PC-9 (cell line): ENCODE data around the gene RIPOR3. TPM values are rescaled to one million over a fixed set of nuclear protein-coding genes. Genes with fewer than 3 reads are reported as not detected.

Experiments
- BruUV-seq: library from RNA; stranded (reverse); fragments of 400-500 nt; replicated peaks from 2 replicates; lab custom pipeline; 2021; lab: Mats Ljungman, UMichigan
- CTCF ChIA-PET: fragments of 300-600 bp; sonication (Branson Sonifier 250); formaldehyde crosslinking; loops from one replicate; lab custom pipeline; 2022; ENCODE audit warnings: antibody characterized with exemption; lab: Charles Lee
- POLR2A ChIA-PET: fragments of 300-600 bp; sonication (Branson Sonifier 250); formaldehyde crosslinking; loops from one replicate; lab custom pipeline; 2022; ENCODE audit warnings: antibody characterized with exemption; ENCODE audit not compliant: unreplicated experiment; lab: Charles Lee
- DNase-seq, 2 experiments: peaks; one replicate each; pipeline versions ENCODE4 v3.0.0 to v3.0.0-alpha.2; 2015 to 2022; ENCODE audit warnings: mixed read lengths in 1 of 2
- H2AFZ ChIP-seq: fragments of 200-600 bp; sonication (generic); 2 replicates; pipeline ENCODE4 v1.8.1; 2017; ENCODE audit warnings: antibody characterized with exemption
- H3F3A ChIP-seq: fragments of 200-600 bp; sonication (generic); 2 replicates; pipeline ENCODE4 v1.8.1; 2017; ENCODE audit warnings: antibody characterized with exemption, mild to moderate bottlenecking, low read depth; ENCODE audit not compliant: insufficient read depth
- H3K27ac ChIP-seq: fragments of 200-600 bp; sonication (generic); 2 replicates; pipeline ENCODE4 v1.6.1; 2016; ENCODE audit warnings: mixed run types
- H3K27me3 ChIP-seq: fragments of 200-600 bp; sonication (generic); 2 replicates; pipeline ENCODE4 v1.6.1; 2016; ENCODE audit warnings: low read depth, mixed run types; ENCODE audit not compliant: insufficient read depth
- H3K36me3 ChIP-seq: fragments of 200-600 bp; sonication (generic); 2 replicates; pipeline ENCODE4 v1.6.1; 2016; ENCODE audit warnings: low read depth, mixed run types
- H3K4me1 ChIP-seq: fragments of 200-600 bp; sonication (generic); replicated peaks from 2 replicates; pipeline ENCODE4 v1.6.1; 2016; ENCODE audit warnings: mixed run types; ENCODE audit not compliant: insufficient read depth
- H3K4me2 ChIP-seq: fragments of 200-600 bp; sonication (generic); 2 replicates; pipeline ENCODE4 v1.6.1; 2017; ENCODE audit warnings: mixed run types
- H3K4me3 ChIP-seq: fragments of 200-600 bp; sonication (generic); 2 replicates; pipeline ENCODE4 v1.6.1; 2016; ENCODE audit warnings: mixed run types
- H3K79me2 ChIP-seq: fragments of 200-600 bp; sonication (generic); 2 replicates; pipeline ENCODE4 v1.6.1; 2017; ENCODE audit warnings: low read depth, mixed run types
- H3K9me2 ChIP-seq: fragments of 200-600 bp; sonication (generic); 2 replicates; pipeline ENCODE4 v1.8.1; 2017; ENCODE audit warnings: mild to moderate bottlenecking; ENCODE audit not compliant: insufficient read depth
- H3K9me3 ChIP-seq: fragments of 200-600 bp; sonication (generic); 2 replicates; pipeline ENCODE4 v1.8.1; 2016; ENCODE audit warnings: low read depth; ENCODE audit not compliant: insufficient read depth
- H4K20me1 ChIP-seq: fragments of 200-600 bp; sonication (generic); 2 replicates; pipeline ENCODE4 v1.8.1; 2017; ENCODE audit not compliant: insufficient read depth
- EZH2 ChIP-seq: fragments of 200-600 bp; sonication (generic); IDR thresholded peaks from 2 replicates; pipeline ENCODE4 v1.8.0; 2017; ENCODE audit warnings: antibody characterized with exemption, low read depth
- intact Hi-C: fragments of 100-400 bp; cut with micrococcal nuclease; formaldehyde crosslinking; loops from one replicate; pipeline ENCODE4 v1.10.0; 2022; ENCODE audit not compliant: unreplicated experiment
- total RNA-seq: library from RNA; stranded (reverse); gene quantifications from 2 replicates; pipeline ENCODE4 v1.2.3, GENCODE V29; 2021
- TF ChIP-seq, protein P1 (sequence below): fragments of 200-600 bp; sonication (generic); conservative IDR thresholded peaks from 2 replicates; pipeline ENCODE4 v1.6.1; 2017; ENCODE audit warnings: mixed run types, antibody characterized with exemption, mild to moderate bottlenecking, moderate library complexity

The RIPOR3 gene
- total RNA-seq, 1 experiment from 2014 or later = 6.3 TPM

DNA sequence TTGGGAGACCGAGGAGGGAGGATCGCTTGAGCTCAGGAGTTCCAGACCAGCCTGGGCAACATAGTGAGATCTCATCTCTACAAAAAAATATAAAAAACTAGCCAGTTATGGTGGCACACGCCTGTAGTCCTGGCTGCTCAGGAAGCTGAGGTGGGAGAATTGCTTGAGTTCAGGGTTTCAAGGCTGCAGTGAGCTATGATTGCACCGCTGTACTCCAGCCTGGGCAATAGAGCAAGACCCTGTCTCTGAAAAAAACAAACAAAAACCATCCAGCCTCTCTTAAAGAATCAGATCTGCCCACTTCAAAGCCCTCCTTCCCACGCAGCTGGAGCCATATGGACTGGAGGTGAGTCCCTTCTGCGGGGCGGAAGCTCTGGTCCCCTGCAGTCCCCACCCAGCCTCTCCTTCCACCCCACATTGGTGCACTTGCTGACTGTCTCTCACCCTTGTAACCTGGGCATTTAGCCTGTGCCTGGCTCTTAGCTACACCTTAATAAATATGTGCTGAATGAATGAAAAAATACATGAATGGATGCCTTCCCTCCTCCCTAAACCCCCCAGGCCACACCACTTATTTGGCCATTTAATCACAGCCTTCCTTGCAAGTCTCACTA, 32.9 kb upstream of the RIPOR3 start:
- H3K27ac ChIP-seq = peak overlapping the region; percentile 71
- peak overlapping the region; percentile 20; the same call in 1 of the 2 replicates for H3K4me3 ChIP-seq
- no peaks in the 10 kb centered on the region for H4K20me1 ChIP-seq
- H3K9me2 ChIP-seq = no peaks in the 10 kb centered on the region
- no TSS peak for BruUV-seq
- no peaks in the 10 kb centered on the region for H3K79me2 ChIP-seq
- intact Hi-C loops = no loop called here
- H3K27me3 ChIP-seq = no peaks in the 10 kb centered on the region
- peaks cover 70% of the 10 kb centered on the region for H3F3A ChIP-seq
- ChIA-PET POLR2A (interaction anchor here (0.7 to 1.2 kb wide), 3 partner anchors 46 to 213 kb away, joined by 3 to 13 read pairs (median 5); no protein-coding TSS in a partner anchor), CTCF (interaction anchor here (0.6 kb wide), 1 partner anchor 46 kb away, joined by 3 read pairs; no protein-coding TSS in a partner anchor)
- H2AFZ ChIP-seq = peak overlapping the region; percentile 65
- no peaks in the 10 kb centered on the region for H3K9me3 ChIP-seq
- H3K4me2 ChIP-seq = peak overlapping the region; percentile 64
- H3K4me1 ChIP-seq = peaks cover 54% of the 10 kb centered on the region
- H3K36me3 ChIP-seq = no peaks in the 10 kb centered on the region
- no peak for DNase-seq
- TF ChIP-seq, protein P1, sequence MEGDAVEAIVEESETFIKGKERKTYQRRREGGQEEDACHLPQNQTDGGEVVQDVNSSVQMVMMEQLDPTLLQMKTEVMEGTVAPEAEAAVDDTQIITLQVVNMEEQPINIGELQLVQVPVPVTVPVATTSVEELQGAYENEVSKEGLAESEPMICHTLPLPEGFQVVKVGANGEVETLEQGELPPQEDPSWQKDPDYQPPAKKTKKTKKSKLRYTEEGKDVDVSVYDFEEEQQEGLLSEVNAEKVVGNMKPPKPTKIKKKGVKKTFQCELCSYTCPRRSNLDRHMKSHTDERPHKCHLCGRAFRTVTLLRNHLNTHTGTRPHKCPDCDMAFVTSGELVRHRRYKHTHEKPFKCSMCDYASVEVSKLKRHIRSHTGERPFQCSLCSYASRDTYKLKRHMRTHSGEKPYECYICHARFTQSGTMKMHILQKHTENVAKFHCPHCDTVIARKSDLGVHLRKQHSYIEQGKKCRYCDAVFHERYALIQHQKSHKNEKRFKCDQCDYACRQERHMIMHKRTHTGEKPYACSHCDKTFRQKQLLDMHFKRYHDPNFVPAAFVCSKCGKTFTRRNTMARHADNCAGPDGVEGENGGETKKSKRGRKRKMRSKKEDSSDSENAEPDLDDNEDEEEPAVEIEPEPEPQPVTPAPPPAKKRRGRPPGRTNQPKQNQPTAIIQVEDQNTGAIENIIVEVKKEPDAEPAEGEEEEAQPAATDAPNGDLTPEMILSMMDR = no peak
- TF ChIP-seq EZH2 = no peak

GRCh38 chr20:50723672-50724071, 32.3 kb upstream of the RIPOR3 start:
- intact Hi-C loops = no loop called here
- H4K20me1 ChIP-seq = no peaks in the 10 kb centered on the region

GRCh38 chr20:50722424-50723155, 31.2 kb upstream of the RIPOR3 start:
- H2AFZ ChIP-seq = no peak overlapping the region
- H3K4me1 ChIP-seq = peaks cover 49% of the 10 kb centered on the region
- H3F3A ChIP-seq = peaks cover 53% of the 10 kb centered on the region
- ChIA-PET CTCF (no interaction called here), POLR2A (no interaction called here)
- H3K36me3 ChIP-seq = no peaks in the 10 kb centered on the region
- intact Hi-C loops = no loop called here
- H3K27ac ChIP-seq = 0 out of 2 replicates have a peak overlapping the region, but pooled peaks have one; percentile 9
- no peak overlapping the region for H3K4me3 ChIP-seq
- no peaks in the 10 kb centered on the region for H4K20me1 ChIP-seq
- TF ChIP-seq, protein P1 = no peak
- TF ChIP-seq EZH2 = no peak
- no peaks in the 10 kb centered on the region for H3K27me3 ChIP-seq
- DNase-seq = no peak
- H3K79me2 ChIP-seq = no peaks in the 10 kb centered on the region
- H3K4me2 ChIP-seq = no peak overlapping the region
- BruUV-seq = no TSS peak
- H3K9me2 ChIP-seq = no peaks in the 10 kb centered on the region
- H3K9me3 ChIP-seq = no peaks in the 10 kb centered on the region

More at GRCh38 chr20:50723672-50724071, 32.3 kb upstream of the RIPOR3 start:
- Histone ChIP-seq H3F3A (peaks cover 64% of the 10 kb centered on the region), H3K27me3 (no peaks in the 10 kb centered on the region), H2AFZ (no peak overlapping the region), H3K79me2 (no peaks in the 10 kb centered on the region), H3K9me2 (no peaks in the 10 kb centered on the region), H3K9me3 (no peaks in the 10 kb centered on the region), H3K27ac (peak overlapping the region; percentile 71; the same call in 1 of the 2 replicates), H3K36me3 (no peaks in the 10 kb centered on the region), H3K4me1 (peaks cover 49% of the 10 kb centered on the region), H3K4me3 (no peak overlapping the region), H3K4me2 (peak overlapping the region; percentile 64; the same call in 1 of the 2 replicates)
- POLR2A ChIA-PET = no interaction called here
- DNase-seq = no peak
- BruUV-seq = no TSS peak
- no peak for TF ChIP-seq EZH2
- TF ChIP-seq, protein P1 = no peak
- CTCF ChIA-PET = no interaction called here
